Hepatocyte (in vitro differentiated cells): Measurements from ENCODE around the gene CAPN11.

Experiments
- CTCF ChIP-seq: fragments of 200-600 bp; sonication (generic); IDR thresholded peaks from 2 replicates; pipeline ENCODE4 v1.5.1; 2016; ENCODE audit warnings: antibody characterized with exemption, mild to moderate bottlenecking; ENCODE audit not compliant: poor library complexity
- EZH2 ChIP-seq: fragments of 200-600 bp; sonication (generic); IDR thresholded peaks from 2 replicates; pipeline ENCODE4 v1.6.1; 2016; ENCODE audit warnings: antibody characterized with exemption, mild to moderate bottlenecking, borderline replicate concordance
- EZH2phosphoT487 ChIP-seq: fragments of 200-600 bp; sonication (generic); IDR thresholded peaks from one replicate; pipeline ENCODE4 v1.6.1; 2018; ENCODE audit warnings: antibody characterized with exemption, mild to moderate bottlenecking, low read depth, moderate library complexity; ENCODE audit not compliant: unreplicated experiment, severe bottlenecking

- TF ChIP-seq CTCF (no peak), EZH2 (no peak), EZH2phosphoT487 (no peak)
Measured at GRCh38 chr6:44161997-44162338, 3.3 kb downstream of the CAPN11 start.
